Measurements from ENCODE around the gene LRRC25.

DNA sequence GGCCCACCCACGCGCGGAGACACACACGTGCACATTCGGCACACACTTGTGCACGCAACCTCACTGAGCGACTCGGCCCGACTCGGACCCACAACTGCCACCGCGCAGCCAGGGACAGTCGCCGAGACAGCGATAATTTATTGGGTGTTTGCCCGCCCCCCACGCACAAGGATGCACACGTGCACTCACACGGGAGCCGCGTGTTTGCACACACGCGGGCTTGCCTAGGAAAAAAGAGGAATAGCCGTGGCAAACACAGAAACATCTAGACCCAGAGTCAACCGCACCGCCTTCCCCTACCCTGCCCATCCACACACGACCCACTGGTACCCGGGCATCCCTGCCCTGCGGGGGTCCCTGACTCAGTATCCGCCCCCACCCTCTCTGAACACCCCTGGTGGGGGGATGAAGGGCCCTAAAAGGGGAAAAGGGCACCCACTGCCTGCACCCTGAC, 20.6 kb upstream of the LRRC25 start:
- TF ChIP-seq POLR2A (IDR thresholded peaks at IDR 0.05; ENCODE audit: low read depth, low read length) (no peak), SIX5 (IDR thresholded peaks at IDR 0.05; ENCODE audit: low read depth, low read length, severe bottlenecking) (no peak)
- TF ChIP-seq, protein P1, sequence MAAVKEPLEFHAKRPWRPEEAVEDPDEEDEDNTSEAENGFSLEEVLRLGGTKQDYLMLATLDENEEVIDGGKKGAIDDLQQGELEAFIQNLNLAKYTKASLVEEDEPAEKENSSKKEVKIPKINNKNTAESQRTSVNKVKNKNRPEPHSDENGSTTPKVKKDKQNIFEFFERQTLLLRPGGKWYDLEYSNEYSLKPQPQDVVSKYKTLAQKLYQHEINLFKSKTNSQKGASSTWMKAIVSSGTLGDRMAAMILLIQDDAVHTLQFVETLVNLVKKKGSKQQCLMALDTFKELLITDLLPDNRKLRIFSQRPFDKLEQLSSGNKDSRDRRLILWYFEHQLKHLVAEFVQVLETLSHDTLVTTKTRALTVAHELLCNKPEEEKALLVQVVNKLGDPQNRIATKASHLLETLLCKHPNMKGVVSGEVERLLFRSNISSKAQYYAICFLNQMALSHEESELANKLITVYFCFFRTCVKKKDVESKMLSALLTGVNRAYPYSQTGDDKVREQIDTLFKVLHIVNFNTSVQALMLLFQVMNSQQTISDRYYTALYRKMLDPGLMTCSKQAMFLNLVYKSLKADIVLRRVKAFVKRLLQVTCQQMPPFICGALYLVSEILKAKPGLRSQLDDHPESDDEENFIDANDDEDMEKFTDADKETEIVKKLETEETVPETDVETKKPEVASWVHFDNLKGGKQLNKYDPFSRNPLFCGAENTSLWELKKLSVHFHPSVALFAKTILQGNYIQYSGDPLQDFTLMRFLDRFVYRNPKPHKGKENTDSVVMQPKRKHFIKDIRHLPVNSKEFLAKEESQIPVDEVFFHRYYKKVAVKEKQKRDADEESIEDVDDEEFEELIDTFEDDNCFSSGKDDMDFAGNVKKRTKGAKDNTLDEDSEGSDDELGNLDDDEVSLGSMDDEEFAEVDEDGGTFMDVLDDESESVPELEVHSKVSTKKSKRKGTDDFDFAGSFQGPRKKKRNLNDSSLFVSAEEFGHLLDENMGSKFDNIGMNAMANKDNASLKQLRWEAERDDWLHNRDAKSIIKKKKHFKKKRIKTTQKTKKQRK (IDR thresholded peaks at IDR 0.05; ENCODE audit: low read depth, low read length), result no peak
